ENCODE results near the gene PARVG. TPM values are rescaled to one million over a fixed set of nuclear protein-coding genes. Genes with fewer than 3 reads are reported as not detected.

Gene PARVG
- polyA plus RNA-seq, 2 of the 4 experiments (the other 2 are of a cell fraction): not detected

DNA sequence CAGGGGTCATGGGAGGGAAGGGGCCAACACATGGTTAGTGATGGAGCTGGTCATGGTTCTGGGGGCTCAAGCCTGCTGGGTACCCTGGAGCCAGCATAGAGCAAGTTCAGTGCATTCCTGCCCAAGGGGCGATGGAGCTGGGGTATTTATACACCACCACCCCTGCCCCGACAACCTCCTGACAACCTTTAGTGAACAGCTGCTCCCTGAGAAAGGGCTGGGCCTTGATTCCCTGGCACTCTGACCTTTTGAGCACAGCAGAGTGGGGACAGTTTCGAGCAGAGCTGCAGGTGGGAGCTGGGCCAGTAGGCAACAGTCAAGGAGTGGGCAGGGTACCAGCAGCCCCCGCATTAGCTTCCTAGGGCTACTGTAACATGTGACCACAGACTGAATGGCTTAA is 6.0 kb downstream of the PARVG start:
- POLR2A ChIA-PET: no interaction called here
- no peak overlapping the region for H3K4me3 ChIP-seq
- CTCF ChIA-PET: interaction anchor here (0.6 kb wide), 1 partner anchor 532 kb away, joined by 6 read pairs; no protein-coding TSS in a partner anchor

DNA sequence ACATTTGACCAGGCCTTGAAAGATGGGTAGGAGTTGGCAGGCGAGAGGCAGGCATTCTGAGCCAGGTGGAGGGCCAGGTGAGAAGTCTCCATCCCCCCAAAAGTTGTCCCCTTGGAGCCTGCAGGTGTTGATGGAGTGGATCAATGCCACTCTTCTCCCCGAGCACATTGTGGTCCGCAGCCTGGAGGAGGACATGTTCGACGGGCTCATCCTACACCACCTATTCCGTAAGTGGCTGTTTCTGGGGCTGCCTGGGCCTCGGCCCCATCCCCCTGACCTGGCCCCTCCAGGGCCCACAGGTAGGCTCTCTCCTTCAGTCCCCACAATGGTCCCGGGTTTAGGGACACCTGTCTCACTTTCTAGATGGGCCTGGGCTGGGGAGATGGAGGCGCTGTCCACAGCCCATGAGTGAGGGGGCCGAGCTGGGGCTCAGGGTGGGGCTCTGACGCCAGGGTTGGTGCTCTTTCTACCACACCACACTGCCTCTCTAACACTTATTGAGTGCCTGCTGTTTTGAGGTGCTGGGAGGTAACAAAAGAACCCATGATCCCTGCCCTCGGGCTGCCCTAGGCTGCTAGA is 7.0 kb downstream of the PARVG start:
- ATAC-seq (no peak), FAIRE-seq (no peak), DNase-seq (ENCODE audit: low read depth in 1 of 2, low spot score in 1 of 2) (no peak)
- no peak for TF ChIP-seq NR3C1 (IDR thresholded peaks at IDR 0.05)
- TF ChIP-seq RFX5 (IDR thresholded peaks at IDR 0.05): no peak
- no peak for TF ChIP-seq BHLHE40 (IDR thresholded peaks at IDR 0.05; ENCODE audit: low read depth, low read length)
- TF ChIP-seq, protein P1, sequence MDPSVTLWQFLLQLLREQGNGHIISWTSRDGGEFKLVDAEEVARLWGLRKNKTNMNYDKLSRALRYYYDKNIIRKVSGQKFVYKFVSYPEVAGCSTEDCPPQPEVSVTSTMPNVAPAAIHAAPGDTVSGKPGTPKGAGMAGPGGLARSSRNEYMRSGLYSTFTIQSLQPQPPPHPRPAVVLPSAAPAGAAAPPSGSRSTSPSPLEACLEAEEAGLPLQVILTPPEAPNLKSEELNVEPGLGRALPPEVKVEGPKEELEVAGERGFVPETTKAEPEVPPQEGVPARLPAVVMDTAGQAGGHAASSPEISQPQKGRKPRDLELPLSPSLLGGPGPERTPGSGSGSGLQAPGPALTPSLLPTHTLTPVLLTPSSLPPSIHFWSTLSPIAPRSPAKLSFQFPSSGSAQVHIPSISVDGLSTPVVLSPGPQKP (IDR thresholded peaks at IDR 0.05; ENCODE audit: low read depth, low read length): no peak
- no peak for TF ChIP-seq MYC (IDR thresholded peaks at IDR 0.05; ENCODE audit: borderline replicate concordance, low read length)
- TF ChIP-seq, protein P2, sequence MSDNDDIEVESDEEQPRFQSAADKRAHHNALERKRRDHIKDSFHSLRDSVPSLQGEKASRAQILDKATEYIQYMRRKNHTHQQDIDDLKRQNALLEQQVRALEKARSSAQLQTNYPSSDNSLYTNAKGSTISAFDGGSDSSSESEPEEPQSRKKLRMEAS (IDR thresholded peaks at IDR 0.05): no peak
- TF ChIP-seq, protein P3, sequence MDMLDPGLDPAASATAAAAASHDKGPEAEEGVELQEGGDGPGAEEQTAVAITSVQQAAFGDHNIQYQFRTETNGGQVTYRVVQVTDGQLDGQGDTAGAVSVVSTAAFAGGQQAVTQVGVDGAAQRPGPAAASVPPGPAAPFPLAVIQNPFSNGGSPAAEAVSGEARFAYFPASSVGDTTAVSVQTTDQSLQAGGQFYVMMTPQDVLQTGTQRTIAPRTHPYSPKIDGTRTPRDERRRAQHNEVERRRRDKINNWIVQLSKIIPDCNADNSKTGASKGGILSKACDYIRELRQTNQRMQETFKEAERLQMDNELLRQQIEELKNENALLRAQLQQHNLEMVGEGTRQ (IDR thresholded peaks at IDR 0.05): no peak
- TF ChIP-seq, protein P4, sequence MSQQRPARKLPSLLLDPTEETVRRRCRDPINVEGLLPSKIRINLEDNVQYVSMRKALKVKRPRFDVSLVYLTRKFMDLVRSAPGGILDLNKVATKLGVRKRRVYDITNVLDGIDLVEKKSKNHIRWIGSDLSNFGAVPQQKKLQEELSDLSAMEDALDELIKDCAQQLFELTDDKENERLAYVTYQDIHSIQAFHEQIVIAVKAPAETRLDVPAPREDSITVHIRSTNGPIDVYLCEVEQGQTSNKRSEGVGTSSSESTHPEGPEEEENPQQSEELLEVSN (IDR thresholded peaks at IDR 0.05; ENCODE audit: borderline replicate concordance, low read depth): no peak
- H3K4me1 ChIP-seq: no peaks in the 10 kb centered on the region; the same call in 2 of the 3 replicates
- no peaks in the 10 kb centered on the region for H3K9me3 ChIP-seq
- 84% methylated on average over 7 of the region's 12 CpGs for WGBS (ENCODE audit: missing lambda C conversion rate)
- H3K4me3 ChIP-seq: no peak overlapping the region
- ChIA-PET POLR2A (no interaction called here), CTCF (no interaction called here)
- no peak overlapping the region for H3K27ac ChIP-seq
- H3K4me2 ChIP-seq: no peak overlapping the region

More for the DNA sequence above, 6.0 kb downstream of the PARVG start:
- Histone ChIP-seq H3K9me3 (no peaks in the 10 kb centered on the region), H3K4me2 (no peak overlapping the region), H3K27ac (no peak overlapping the region), H3K4me1 (no peaks in the 10 kb centered on the region)
- DNase-seq (ENCODE audit: low read depth in 1 of 2, low spot score in 1 of 2) (no peak), ATAC-seq (no peak), FAIRE-seq (no peak)
- 68% methylated on average over 4 of the region's 4 CpGs for WGBS (ENCODE audit: missing lambda C conversion rate)
- no peak for TF ChIP-seq HDAC2 (IDR thresholded peaks at IDR 0.05)
- TF ChIP-seq CEBPB (IDR thresholded peaks at IDR 0.05): no peak
- TF ChIP-seq BHLHE40 (IDR thresholded peaks at IDR 0.05; ENCODE audit: low read depth, low read length): no peak
- TF ChIP-seq ZNF302 (CRISPR knock-in tag; IDR thresholded peaks at IDR 0.05): no peak
- TF ChIP-seq MAZ (IDR thresholded peaks at IDR 0.05; ENCODE audit: borderline replicate concordance, low read depth, low read length): no peak
- TF ChIP-seq, protein P1 (IDR thresholded peaks at IDR 0.05; ENCODE audit: low read depth, low read length): no peak
- TF ChIP-seq HOXB13 (CRISPR knock-in tag; IDR thresholded peaks at IDR 0.05; ENCODE audit: low read depth): no peak
- TF ChIP-seq, protein P5, sequence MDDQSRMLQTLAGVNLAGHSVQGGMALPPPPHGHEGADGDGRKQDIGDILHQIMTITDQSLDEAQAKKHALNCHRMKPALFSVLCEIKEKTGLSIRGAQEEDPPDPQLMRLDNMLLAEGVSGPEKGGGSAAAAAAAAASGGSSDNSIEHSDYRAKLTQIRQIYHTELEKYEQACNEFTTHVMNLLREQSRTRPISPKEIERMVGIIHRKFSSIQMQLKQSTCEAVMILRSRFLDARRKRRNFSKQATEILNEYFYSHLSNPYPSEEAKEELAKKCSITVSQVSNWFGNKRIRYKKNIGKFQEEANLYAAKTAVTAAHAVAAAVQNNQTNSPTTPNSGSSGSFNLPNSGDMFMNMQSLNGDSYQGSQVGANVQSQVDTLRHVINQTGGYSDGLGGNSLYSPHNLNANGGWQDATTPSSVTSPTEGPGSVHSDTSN (IDR thresholded peaks at IDR 0.05): no peak
- no peak for TF ChIP-seq CHD2 (IDR thresholded peaks at IDR 0.05; ENCODE audit: low read length, partially characterized antibody)
- TF ChIP-seq TFCP2L1 (CRISPR knock-in tag; IDR thresholded peaks at IDR 0.05): no peak
- TF ChIP-seq, protein P2 (IDR thresholded peaks at IDR 0.05): no peak
- TF ChIP-seq, protein P6, sequence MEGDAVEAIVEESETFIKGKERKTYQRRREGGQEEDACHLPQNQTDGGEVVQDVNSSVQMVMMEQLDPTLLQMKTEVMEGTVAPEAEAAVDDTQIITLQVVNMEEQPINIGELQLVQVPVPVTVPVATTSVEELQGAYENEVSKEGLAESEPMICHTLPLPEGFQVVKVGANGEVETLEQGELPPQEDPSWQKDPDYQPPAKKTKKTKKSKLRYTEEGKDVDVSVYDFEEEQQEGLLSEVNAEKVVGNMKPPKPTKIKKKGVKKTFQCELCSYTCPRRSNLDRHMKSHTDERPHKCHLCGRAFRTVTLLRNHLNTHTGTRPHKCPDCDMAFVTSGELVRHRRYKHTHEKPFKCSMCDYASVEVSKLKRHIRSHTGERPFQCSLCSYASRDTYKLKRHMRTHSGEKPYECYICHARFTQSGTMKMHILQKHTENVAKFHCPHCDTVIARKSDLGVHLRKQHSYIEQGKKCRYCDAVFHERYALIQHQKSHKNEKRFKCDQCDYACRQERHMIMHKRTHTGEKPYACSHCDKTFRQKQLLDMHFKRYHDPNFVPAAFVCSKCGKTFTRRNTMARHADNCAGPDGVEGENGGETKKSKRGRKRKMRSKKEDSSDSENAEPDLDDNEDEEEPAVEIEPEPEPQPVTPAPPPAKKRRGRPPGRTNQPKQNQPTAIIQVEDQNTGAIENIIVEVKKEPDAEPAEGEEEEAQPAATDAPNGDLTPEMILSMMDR (IDR thresholded peaks at IDR 0.05): no peak
- TF ChIP-seq HEYL (CRISPR knock-in tag; IDR thresholded peaks at IDR 0.05): no peak

Data from A549 (cell line).